AG20443 (cell line): ENCODE results near the gene PSORS1C1.
"Not testable (repeated sequence)": the region's sequence is repeated elsewhere in the genome, so short reads cannot be mapped to it uniquely, and the experiment has no call there.

Experiments
- DNase-seq: peaks from one replicate; pipeline ENCODE4 v3.0.0; 2012; ENCODE audit warnings: low spot score, mixed read lengths

Gene PSORS1C1

GRCh38 chr6:31158863-31159855 lies 44.6 kb downstream of the PSORS1C1 start:
- DNase-seq: no peak

GRCh38 chr6:31161216-31162126 lies 46.9 kb downstream of the PSORS1C1 start:
- DNase-seq: no peak

- DNase-seq: no peak
Measured at GRCh38 chr6:31162463-31163165, 48.0 kb downstream of the PSORS1C1 start.

- DNase-seq: no peak
Measured at GRCh38 chr6:31163922-31164321, 49.3 kb downstream of the PSORS1C1 start.

- not testable (repeated sequence) for DNase-seq
Measured at GRCh38 chr6:31164475-31165063, 50.0 kb downstream of the PSORS1C1 start.

GRCh38 chr6:31165064-31165832 lies 50.6 kb downstream of the PSORS1C1 start:
- not testable (repeated sequence) for DNase-seq

GRCh38 chr6:31165986-31166385 lies 51.4 kb downstream of the PSORS1C1 start:
- no peak for DNase-seq

- DNase-seq: no peak
Measured at GRCh38 chr6:31168606-31169005, 54.0 kb downstream of the PSORS1C1 start.

GRCh38 chr6:31169123-31169857 lies 54.7 kb downstream of the PSORS1C1 start:
- DNase-seq: no peak

- not testable (repeated sequence) for DNase-seq
Measured at GRCh38 chr6:31169858-31170599, 55.4 kb downstream of the PSORS1C1 start.

GRCh38 chr6:31170600-31170881 lies 55.9 kb downstream of the PSORS1C1 start, which contains the start of gene POU5F1:
Gene POU5F1, minus strand, starts transcription at chr6:31170682. Its CDS starts 62 bp downstream, at chr6:31170620.
- DNase-seq: no peak

- no peak for DNase-seq
Measured at GRCh38 chr6:31170987-31171671, 56.5 kb downstream of the PSORS1C1 start.

- no peak for DNase-seq
Measured at GRCh38 chr6:31171931-31172905, 57.6 kb downstream of the PSORS1C1 start.

GRCh38 chr6:31172973-31173384 lies 58.4 kb downstream of the PSORS1C1 start:
- no peak for DNase-seq

GRCh38 chr6:31173406-31173805 lies 58.8 kb downstream of the PSORS1C1 start:
- DNase-seq: no peak

- no peak for DNase-seq
Measured at GRCh38 chr6:31174378-31174777, 59.8 kb downstream of the PSORS1C1 start.

GRCh38 chr6:31175971-31176370 lies 61.4 kb downstream of the PSORS1C1 start:
- peak; percentile 85 for DNase-seq
